GM12892 (cell line): Measurements from ENCODE around the gene CTSD.

Source experiments
- POLR2A ChIP-seq: IDR thresholded peaks from 2 replicates; pipeline ENCODE4 v1.6.1; 2011; ENCODE audit warnings: low read depth, low read length, control low read depth
- POLR2AphosphoS5 ChIP-seq: IDR thresholded peaks from 2 replicates; pipeline ENCODE4 v1.6.1; 2011; ENCODE audit warnings: low read depth, low read length, control low read depth
- TAF1 ChIP-seq: IDR thresholded peaks from 2 replicates; pipeline ENCODE4 v1.6.1; 2011; ENCODE audit warnings: low read depth, mild to moderate bottlenecking, control low read depth, low read length, borderline replicate concordance

- TF ChIP-seq POLR2AphosphoS5, result no peak
- no peak for TF ChIP-seq POLR2A
- TF ChIP-seq TAF1, result no peak
These were observed 27.2 kb downstream of the CTSD start for GRCh38 chr11:1736447-1736992.
